GM18861 (cell line): ENCODE measurements around the gene EEFSEC.

Experiments used
- ATAC-seq: cut with Tn5 transposase; IDR thresholded peaks from one replicate; pipeline ENCODE4 v1.9.1; 2021; ENCODE audit not compliant: unreplicated experiment

EEFSEC gene

GRCh38 chr3:128153156-128154041 is at the start of gene EEFSEC:
Gene EEFSEC (plus strand): TSS chr3:128153481. CDS start chr3:128153508, 27 bp downstream.
- ATAC-seq: peak; percentile 55

DNA sequence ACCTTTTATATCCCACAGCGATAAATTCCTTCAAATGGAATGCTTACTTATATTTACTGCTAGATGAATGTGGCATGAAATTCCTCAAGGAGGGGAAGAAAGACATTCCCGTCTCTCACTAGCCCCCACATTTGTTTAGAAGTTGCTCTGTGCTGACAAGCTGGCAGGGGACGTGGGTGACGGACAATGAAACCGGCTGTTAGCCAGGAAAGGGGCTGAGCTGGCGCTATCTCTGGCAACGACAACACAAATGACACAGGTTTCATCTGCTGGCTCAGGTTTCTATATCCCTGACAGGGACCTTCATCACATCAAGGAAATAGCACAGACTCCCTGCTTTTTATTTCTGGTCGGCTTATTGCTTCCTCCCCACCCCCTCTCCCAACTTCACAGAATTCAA is 45.4 kb upstream of the EEFSEC start:
- no peak for ATAC-seq

GRCh38 chr3:128111147-128111546 is 42.1 kb upstream of the EEFSEC start:
- ATAC-seq: no peak

DNA sequence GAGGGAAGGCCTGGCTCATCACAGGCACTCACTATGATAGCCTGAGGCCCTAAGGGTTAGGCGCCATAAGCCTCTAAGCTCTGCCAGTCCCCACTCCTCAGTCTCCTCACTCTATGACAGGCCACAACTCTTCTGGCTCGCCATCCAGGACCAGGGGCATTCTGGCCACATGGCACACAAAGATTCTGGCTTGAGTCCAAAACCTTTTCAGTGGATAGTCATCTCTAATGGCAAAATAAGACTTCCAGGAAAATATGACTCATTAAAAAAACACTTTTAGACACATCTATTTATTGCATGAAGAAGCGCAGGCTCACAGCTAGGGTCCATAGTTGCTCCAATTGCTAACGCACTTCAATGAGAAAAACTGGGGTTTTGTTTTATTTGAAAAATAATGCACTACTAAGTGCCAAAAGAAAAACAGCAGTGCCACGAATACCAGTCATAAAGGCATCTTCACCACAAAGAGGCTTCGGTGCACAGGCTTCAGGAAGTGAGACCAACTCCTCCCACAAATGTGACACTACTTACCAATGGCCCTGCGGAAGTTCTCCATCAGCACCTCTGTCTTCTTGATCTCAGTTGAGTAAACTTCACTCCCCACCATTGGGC is 40.8 kb upstream of the EEFSEC start:
- no peak for ATAC-seq

DNA sequence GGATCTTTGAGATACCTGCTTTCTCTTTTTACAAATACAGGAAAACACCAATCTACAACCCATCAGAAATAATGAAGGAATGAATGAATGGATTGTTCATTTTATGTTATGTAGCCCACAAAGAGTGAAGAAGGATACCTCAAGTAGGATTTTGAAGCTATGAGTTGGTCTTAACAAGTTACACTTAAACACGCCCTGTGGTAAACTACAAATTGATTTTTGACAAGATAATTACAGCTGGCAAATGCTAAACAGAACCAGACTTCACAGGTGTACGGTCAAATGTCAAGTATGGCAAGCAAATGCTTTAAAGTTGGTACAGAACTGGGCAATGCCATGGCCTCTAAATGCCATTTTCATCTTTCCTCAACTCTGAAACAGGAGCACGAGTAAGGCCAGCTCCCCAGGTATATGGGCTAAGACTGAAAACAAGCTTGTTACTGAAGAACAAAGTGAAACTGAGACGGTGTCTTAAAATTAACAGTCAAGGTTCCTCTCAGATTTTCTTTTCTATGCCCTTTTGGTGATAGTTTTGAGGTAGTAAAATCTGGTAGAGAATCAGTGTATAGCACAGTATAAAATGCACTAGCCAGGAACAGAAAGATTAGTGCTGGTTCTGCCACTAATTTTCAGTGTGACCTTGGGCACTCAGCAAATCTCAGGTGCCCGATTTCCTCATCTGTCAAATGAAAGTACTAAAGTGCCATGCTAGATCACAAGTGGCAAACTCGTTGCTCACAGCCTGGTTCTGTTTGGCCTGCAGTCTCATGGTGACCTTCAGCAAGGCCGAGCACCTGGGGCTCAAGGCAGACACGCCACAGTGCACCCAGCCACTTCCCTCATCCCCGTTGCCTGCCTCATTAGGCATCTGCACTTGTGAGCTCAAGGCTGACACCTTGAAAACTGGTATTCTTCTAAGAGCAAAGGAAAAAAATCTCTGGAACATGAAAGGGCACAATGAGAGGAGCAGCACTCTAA is 39.2 kb upstream of the EEFSEC start:
- no peak for ATAC-seq

GRCh38 chr3:128122013-128122412 is 31.3 kb upstream of the EEFSEC start:
- ATAC-seq: no peak

GRCh38 chr3:128123156-128123537 is 30.1 kb upstream of the EEFSEC start:
- ATAC-seq: no peak

DNA sequence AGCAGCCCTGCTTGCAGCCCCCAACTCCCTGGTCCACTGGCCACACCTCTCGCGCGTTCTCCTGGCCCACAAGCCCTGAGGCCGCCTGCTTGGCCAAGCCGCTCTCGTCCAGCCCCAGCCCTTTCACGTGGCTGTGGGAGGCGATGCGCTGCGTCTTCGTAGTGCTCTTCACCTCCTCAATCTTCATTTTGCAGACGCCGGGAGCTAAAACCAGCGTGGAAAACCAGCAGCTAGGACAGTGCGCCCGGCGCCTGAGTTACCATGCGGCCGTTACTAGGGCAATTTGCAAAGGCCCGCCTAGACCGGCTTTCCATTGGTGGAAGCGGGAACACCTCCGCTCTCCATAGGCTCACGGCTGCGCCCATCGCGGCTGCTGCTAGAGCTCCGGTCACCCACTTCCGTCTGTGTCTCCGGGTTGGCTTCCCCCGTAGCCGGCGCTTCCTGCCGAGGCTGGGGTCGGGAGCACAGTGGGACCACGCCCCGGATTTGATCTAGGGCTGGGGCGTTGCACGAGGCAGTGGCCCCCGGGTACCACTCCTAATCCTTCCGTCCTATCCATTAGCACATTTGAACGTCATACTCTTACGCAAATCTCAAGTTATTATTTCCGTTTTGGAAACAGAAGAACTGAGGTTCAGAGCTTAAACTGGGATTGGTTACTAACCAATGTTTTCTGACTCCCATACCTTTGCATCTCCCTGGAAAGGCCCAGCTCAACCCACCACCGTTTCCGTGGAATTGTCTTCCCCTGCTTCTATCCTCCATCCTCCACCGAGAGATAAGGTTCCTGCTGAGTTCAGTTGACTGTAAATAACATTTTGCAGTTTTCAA is 29.5 kb upstream of the EEFSEC start, which contains the start of gene RUVBL1:
TSS of gene RUVBL1 (minus strand) at position 275 of the 831 bp plus-strand sequence. CDS start at position 187, 88 bp downstream.
- ATAC-seq: peak; percentile 95

GRCh38 chr3:128127236-128127635 is 26.0 kb upstream of the EEFSEC start:
- ATAC-seq: no peak

DNA sequence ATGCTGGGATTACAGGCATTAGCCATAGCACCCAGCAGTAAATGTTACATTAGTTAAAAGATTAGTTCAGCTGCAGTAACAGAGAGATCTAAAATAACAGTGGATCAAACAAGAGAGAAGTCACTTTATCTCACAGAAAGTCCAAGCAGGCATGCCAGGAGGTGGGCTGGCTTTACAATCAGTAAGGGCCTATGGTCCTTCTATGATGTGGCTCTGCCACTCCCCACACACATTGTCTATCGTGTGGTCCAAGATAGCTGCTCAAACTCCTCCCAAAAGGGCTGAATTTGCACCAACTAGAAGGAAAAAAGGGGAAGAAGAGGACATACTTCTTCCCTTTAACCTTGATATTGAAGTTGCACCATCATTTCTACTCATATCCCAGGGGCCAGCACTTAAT is 25.0 kb upstream of the EEFSEC start:
- ATAC-seq: no peak

GRCh38 chr3:128131897-128132646 is 21.2 kb upstream of the EEFSEC start:
- no peak for ATAC-seq

DNA sequence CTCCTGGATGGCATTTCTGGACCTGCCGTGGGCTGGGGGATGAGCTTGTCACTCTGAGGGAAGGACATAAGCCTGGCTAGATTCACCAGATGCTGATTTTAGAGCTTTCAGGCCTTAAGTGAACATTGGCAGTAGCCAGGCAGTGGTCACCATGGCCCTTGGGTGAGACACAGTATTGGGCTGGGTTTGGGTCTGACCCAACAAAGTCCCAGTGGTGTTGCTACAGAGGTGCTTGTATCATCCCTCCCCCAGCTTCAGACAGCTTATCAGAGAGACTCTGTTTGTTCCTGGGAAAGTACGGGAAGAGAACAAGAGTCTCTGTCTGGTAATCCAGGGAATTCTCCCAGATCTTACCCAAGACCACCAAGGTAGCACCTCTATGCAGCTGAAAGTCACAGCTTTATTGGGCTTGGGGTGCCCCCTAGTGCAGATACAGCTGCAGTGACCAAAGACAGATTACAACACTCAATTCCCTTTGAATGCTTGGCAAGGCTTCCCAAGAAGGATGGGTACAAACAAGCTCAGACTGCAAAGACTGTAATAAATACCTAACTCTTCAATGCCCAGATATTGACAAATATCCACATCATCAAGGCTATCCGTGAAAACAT is 19.9 kb upstream of the EEFSEC start:
- ATAC-seq: no peak

DNA sequence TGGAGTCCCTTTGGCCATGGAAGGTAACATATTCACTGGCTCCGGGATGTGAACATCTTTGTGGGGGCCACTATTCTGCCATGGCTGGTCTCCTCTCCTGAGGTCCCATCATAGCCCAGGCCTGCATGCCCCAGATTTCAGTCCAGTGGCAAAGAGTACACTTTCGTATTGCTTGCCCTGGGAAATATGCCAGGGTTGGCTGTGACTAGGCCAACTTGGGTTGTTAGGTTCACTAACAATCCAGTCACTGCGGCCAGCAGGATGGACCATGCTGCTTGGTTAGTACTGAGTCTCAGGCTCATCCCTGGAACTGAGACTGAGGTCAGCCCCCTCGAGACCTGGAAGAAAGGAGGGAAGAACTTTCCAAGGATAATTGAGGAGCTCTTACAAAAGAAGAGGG is 9.8 kb upstream of the EEFSEC start:
- ATAC-seq: no peak

DNA sequence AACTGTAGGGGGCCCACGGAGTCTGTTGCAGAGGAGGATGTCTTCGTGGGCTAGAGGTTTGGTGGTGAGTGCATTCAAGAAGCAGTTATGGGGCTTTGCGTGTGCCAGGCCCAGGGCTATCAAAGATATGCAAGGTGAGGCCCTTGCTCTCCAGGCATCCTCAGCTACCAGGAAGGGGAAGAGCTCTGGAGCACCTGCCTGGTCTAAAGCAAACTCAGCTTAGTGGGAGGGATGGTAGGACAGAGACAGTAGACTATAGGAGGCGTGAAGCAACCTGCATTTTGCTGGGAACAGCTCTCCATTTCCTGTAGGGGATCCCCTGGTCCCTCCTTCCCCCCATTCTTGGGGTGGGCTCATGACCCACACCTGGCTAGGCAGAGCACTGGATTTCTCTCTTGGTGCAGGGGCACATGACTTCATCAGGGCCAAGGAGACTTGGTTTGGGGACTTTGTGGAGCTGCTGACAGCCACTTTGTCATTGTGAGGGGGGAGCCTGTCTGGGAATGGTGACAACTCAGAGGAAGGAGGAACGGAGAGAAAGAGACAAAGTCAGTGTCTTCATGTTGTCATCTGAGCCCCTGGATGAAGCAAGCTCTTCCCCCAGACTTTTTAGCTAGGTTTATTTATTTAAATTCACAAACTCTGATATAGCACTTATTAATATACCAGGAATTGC is 8.6 kb upstream of the EEFSEC start:
- ATAC-seq: no peak

- ATAC-seq: no peak
These were observed 8.0 kb upstream of the EEFSEC start for GRCh38 chr3:128145279-128145678.

DNA sequence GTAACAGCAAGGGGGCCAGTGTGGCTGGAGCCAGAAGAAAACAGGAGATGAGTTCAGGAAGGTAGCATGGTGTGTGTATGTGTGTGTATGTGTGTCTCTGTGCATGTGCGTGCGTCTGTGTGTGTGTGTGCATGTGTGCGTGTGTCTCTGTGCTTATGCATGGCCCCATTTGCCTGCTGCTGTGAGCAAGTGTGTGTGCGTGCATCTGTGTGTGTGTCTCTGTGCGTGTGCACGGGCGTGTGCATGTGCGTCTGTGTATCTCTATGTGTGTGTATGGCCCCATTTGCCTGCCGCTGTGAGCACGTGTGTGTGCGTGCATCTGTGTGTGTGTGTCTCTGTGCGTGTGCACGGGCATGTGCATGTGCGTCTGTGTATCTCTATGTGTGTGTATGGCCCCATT is 7.1 kb upstream of the EEFSEC start:
- no peak for ATAC-seq

DNA sequence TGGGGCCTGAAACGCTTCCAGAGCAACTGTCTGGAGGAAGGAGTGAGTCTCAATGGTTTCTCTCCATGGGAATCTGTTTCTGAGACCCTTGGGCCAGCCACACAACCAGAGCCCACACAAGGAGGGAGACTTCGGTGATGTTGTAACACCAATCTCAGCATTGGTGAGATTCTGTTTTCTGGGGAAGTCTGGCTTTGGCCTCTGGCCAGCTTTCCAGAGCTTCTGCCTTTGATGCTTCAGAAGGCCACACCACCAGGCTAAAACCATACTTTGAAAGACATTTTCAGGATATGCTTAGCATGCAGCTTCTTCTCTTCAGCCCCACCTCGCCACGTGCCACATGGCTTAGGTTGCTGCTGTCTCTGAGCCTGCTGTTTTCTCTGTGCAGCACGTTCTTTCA is 3.6 kb upstream of the EEFSEC start:
- ATAC-seq: no peak

DNA sequence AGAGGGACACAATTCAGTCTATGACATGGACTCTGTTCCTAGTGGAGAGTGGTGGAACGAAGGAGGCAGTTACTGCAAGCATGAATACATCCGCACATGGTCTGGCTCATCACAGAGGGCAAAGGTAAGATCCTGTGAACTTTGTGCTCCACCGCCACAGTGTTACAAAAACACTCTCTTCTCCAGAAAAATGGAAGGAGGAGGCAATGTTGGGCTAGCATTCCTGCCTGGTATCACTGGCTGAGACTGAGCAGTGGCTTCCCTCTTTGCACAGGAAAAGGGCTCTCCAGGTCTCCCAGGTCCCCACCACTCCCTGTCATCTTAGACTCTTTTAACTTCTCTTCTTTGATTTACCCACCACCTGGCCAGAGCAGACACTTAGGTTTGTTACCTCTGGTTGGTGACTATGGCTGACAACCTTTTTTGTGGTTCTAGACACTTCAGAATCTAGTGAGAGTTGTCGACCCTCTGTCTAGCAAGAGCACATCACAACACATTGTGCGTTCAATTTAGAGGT is 1.5 kb upstream of the EEFSEC start:
- ATAC-seq: no peak
